Keratinocyte (primary cell): Measurements from ENCODE around the gene MISP. TPM values are rescaled to one million over a fixed set of nuclear protein-coding genes. Genes with fewer than 3 reads are reported as not detected.
A peak's percentile ranks its signal among the peaks of the same experiment; 100 is the strongest.

ENCODE experiments used
- DNase-seq: peaks from one replicate; pipeline ENCODE4 v3.0.0-alpha.2; 2011; ENCODE audit warnings: low read depth, missing footprints, low spot score
- FAIRE-seq: peaks from 2 replicates; lab custom pipeline; 2011; peaks lifted over from hg19 to GRCh38; lab: Jason Lieb, UNC
- H2AFZ ChIP-seq: 2 replicates; pipeline ENCODE4 v1.6.0; 2012; ENCODE audit warnings: low read length, control low read depth, inconsistent platforms; ENCODE audit not compliant: control insufficient read depth
- H3K27ac ChIP-seq: 2 replicates; pipeline ENCODE4 v1.5.1; 2011; ENCODE audit warnings: low read length; ENCODE audit not compliant: control insufficient read depth, insufficient read depth
- H3K27me3 ChIP-seq: 3 replicates; pipeline ENCODE4 v1.6.0; 2011; ENCODE audit warnings: low read length; ENCODE audit not compliant: control insufficient read depth, insufficient read depth; ENCODE audit errors: extremely low read depth
- H3K36me3 ChIP-seq, 2 experiments: 2 replicates in 1 of 2; 3 replicates in 1 of 2; pipeline ENCODE4 v1.5.1; 2011; ENCODE audit warnings: low read length in 2 of 2, mild to moderate bottlenecking in 1 of 2; ENCODE audit not compliant: control insufficient read depth in 2 of 2, insufficient read depth in 2 of 2; ENCODE audit errors: extremely low read depth in 1 of 2
- H3K4me1 ChIP-seq: 3 replicates; pipeline ENCODE4 v1.5.1; 2011; ENCODE audit warnings: low read length; ENCODE audit not compliant: control insufficient read depth, insufficient read depth; ENCODE audit errors: extremely low read depth
- H3K4me2 ChIP-seq: 3 replicates; pipeline ENCODE4 v1.6.0; 2011; ENCODE audit warnings: low read depth, low read length; ENCODE audit not compliant: control insufficient read depth, insufficient read depth; ENCODE audit errors: extremely low read depth
- H3K4me3 ChIP-seq, 3 experiments: fragments of 200-600 bp in 1 of 3; sonication (generic) in 1 of 3; 2 replicates in 2 of 3; 3 replicates in 1 of 3; pipeline ENCODE4 v1.5.1; 2011 to 2016; ENCODE audit warnings: low read length in 3 of 3, mild to moderate bottlenecking in 3 of 3, control low read depth in 2 of 3, inconsistent platforms in 1 of 3, low read depth in 1 of 3, mixed read lengths in 1 of 3, mixed run types in 1 of 3, moderate library complexity in 1 of 3; ENCODE audit not compliant: control insufficient read depth in 2 of 3, insufficient read depth in 2 of 3; ENCODE audit errors: extremely low read depth in 1 of 3
- H3K79me2 ChIP-seq: 2 replicates; pipeline ENCODE4 v1.6.0; 2012; ENCODE audit warnings: low read length; ENCODE audit not compliant: control insufficient read depth, insufficient read depth
- H3K9ac ChIP-seq: 3 replicates; pipeline ENCODE4 v1.6.0; 2011; ENCODE audit warnings: low read length; ENCODE audit not compliant: control insufficient read depth, insufficient read depth; ENCODE audit errors: extremely low read depth
- H3K9me1 ChIP-seq: 3 replicates; pipeline ENCODE4 v1.6.0; 2011; ENCODE audit warnings: low read length; ENCODE audit not compliant: control insufficient read depth, insufficient read depth; ENCODE audit errors: extremely low read depth
- H3K9me3 ChIP-seq: 2 replicates; pipeline ENCODE4 v1.5.1; 2012; ENCODE audit warnings: low read depth, low read length; ENCODE audit not compliant: control insufficient read depth
- H4K20me1 ChIP-seq: 3 replicates; pipeline ENCODE4 v1.6.0; 2011; ENCODE audit warnings: low read length; ENCODE audit not compliant: control insufficient read depth, insufficient read depth; ENCODE audit errors: extremely low read depth
- CTCF ChIP-seq, 3 experiments: IDR thresholded peaks in 1 of 3; conservative IDR thresholded peaks in 1 of 3; optimal IDR thresholded peaks in 1 of 3; 2 replicates in 2 of 3; 3 replicates in 1 of 3; pipeline versions ENCODE3 to v1.5.1; 2011; ENCODE audit warnings: low read length in 3 of 3, mild to moderate bottlenecking in 3 of 3, moderate library complexity in 2 of 3, control low read depth in 1 of 3, inconsistent platforms in 1 of 3; ENCODE audit not compliant: insufficient read depth in 2 of 3; ENCODE audit errors: extremely low read depth in 1 of 3
- EZH2 ChIP-seq: IDR thresholded peaks from one replicate; pipeline ENCODE4 v1.6.1; 2012; ENCODE audit warnings: inconsistent platforms, mild to moderate bottlenecking, low read length, moderate library complexity
- dilution Hi-C: fragments of 300-500 bp; cut with MboI; formaldehyde crosslinking; loops from one replicate; pipeline ENCODE4 v1.7.0; 2020; ENCODE audit warnings: low sequenced_read_pairs; ENCODE audit not compliant: extremely low pct_ligation_motif_present
- polyA plus RNA-seq, 5 experiments: library from polyadenylated mRNA; depleted of rRNA in 3 of 5; stranded (reverse) in 3 of 5; stranded (forward) in 1 of 5; unstranded in 1 of 5; fragments of >200 nt; gene quantifications; 1 replicate in 1 of 5; 2 replicates in 3 of 5; 3 replicates in 1 of 5; pipeline versions ENCODE4 v1.2.1 to v1.2.3, GENCODE V29; 2011 to 2012; ENCODE audit warnings: missing spikeins in 2 of 5, low read depth in 1 of 5, low replicate concordance in 1 of 5

MISP gene
- polyA plus RNA-seq, 1 donor (not counting 4 experiments of a cell fraction or from before 2014, with no cell fraction given): 17.5 TPM

DNA sequence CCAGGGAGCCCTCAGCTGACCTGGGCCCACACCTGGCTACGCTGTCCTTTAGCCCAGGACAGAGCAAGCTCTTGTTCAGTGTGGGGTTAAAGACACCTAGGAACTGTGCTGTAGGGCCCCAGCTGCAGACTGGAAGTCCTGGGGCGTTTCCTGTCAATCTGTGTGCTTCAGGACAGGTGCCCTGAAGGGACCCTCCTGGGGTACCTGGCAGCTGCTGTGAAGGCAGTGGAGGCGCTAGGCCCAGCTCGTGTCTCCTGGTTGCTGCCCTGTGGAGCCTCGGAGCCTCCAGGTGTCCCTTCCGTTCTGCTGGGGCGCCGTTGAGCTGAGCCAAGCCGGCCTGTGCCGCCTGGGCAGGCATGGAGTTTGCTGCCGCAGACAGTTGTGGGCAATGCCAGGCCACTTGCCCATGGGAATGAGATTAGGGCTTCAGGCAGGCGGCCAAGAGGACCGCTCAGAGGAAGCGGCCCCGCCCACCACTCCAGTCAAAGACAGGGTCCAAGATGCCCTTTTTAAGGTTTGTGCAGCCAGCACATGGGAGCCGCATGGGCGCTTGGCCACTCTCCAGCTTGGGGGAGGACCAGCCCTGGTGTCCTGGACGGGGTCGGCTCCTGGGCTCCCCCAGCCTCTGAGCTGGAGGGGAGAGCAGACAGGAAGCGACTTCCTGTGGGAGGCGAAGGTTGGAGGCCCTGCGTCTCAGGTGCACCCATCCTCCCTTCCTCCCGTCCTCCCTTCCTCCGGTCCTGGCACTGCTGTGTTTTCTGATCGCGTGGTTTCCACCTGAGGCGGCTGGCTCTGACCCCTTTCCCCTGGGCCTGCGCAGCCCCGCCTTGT lies 50.3 kb downstream of the MISP start:
- Histone ChIP-seq H4K20me1 (peaks cover 72% of the 10 kb centered on the region), H3K4me1 (peaks cover 32% of the 10 kb centered on the region)

DNA sequence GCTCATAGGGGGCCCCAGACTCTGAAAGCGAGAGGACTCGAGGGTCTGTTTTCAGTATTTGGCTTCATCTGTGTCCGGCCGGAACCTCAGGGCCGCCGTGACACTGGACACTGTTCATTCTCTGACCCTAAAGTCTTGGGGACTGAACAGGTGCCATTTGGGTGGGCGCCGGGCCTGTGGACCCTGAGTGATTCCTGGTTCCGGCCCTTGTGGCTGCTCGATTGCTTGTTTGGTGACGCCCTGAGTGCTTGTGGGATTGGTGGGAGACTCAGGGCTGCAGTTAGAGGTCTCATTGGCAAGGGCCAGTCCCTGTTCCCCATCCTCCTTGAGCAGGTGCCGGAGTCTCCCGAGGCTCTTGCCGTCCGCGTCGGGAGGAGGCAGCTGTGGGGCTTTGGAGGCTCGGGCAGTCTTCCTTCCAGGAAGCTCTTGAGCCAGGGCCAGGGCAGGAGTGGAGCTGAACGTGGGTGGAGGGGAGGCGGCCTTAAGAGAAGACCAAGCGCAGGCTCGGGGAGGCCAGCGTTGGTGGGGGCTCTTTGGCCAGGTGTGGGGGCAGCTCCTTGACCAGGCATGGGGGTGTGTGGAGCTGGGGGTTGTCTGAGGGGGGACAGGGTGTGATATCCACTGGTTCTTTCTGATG lies 51.1 kb downstream of the MISP start:
- Histone ChIP-seq H3K4me3 (peak overlapping the region; percentile 26 to 99 (median 65)), H3K9ac (peak overlapping the region; percentile 91), H2AFZ (no peak overlapping the region), H4K20me1 (peaks cover 78% of the 10 kb centered on the region), H3K36me3 (peaks cover 27 to 78% of the 10 kb centered on the region in 2 experiments), H3K27me3 (no peaks in the 10 kb centered on the region), H3K9me1 (no peaks in the 10 kb centered on the region), H3K4me1 (peaks cover 32% of the 10 kb centered on the region), H3K27ac (peak overlapping the region; percentile 13), H3K79me2 (peaks cover 91% of the 10 kb centered on the region), H3K9me3 (no peaks in the 10 kb centered on the region), H3K4me2 (peak overlapping the region; percentile 96)
- DNase-seq (no peak), FAIRE-seq (no peak)
- dilution Hi-C loops: no loop called here
- no peak for TF ChIP-seq EZH2
- TF ChIP-seq CTCF (optimal IDR thresholded peaks at IDR 0.05 in 1 of 3, IDR thresholded peaks at IDR 0.05 in 1 of 3, conservative IDR thresholded peaks at IDR 0.05 in 1 of 3; ENCODE audit: extremely low read depth in 1 of 3, insufficient read depth in 2 of 3, low read length in 3 of 3): no peak

More for the DNA sequence above, 50.3 kb downstream of the MISP start:
- no peak for FAIRE-seq
- Histone ChIP-seq H3K9me3 (no peaks in the 10 kb centered on the region), H3K4me3 (peak overlapping the region; percentile 26 to 99 (median 65)), H3K27ac (peak overlapping the region; percentile 13), H2AFZ (no peak overlapping the region), H3K27me3 (no peaks in the 10 kb centered on the region), H3K9ac (peak overlapping the region; percentile 91), H3K4me2 (peak overlapping the region; percentile 96), H3K9me1 (no peaks in the 10 kb centered on the region), H3K36me3 (peaks cover 26 to 70% of the 10 kb centered on the region in 2 experiments), H3K79me2 (peaks cover 84% of the 10 kb centered on the region)
- dilution Hi-C loops: no loop called here
- no peak for DNase-seq
- TF ChIP-seq EZH2 (no peak), CTCF (optimal IDR thresholded peaks at IDR 0.05 in 1 of 3, IDR thresholded peaks at IDR 0.05 in 1 of 3, conservative IDR thresholded peaks at IDR 0.05 in 1 of 3; ENCODE audit: extremely low read depth in 1 of 3, insufficient read depth in 2 of 3, low read length in 3 of 3) (no peak)
